K562 (cell line): Measurements from ENCODE around the gene SRRT. TPM values are rescaled to one million over a fixed set of nuclear protein-coding genes. Genes with fewer than 3 reads are reported as not detected.

Source experiments
- ATAC-seq: fragments of 200-7000 bp; cut with Tn5 transposase; 3 replicates; pipeline ENCODE4 v1.9.1; 2020; ENCODE audit warnings: moderate library complexity
- BruUV-seq: library from RNA; stranded (reverse); fragments of 400-500 nt; replicated peaks from 2 replicates; lab custom pipeline; 2021; lab: Mats Ljungman, UMichigan
- CTCF ChIA-PET: fragments of 300-600 bp; formaldehyde crosslinking; extraction: SDS; loops from one replicate; lab custom pipeline; 2021; ENCODE audit warnings: low intra/inter-chr PET ratio; lab: Yijun Ruan, JAX
- POLR2A ChIA-PET: fragments of 300-600, 350-650 bp; sonication (Branson Sonifier 250); formaldehyde crosslinking; extraction: SDS; loops from one replicate; lab custom pipeline; 2021; ENCODE audit warnings: antibody characterized with exemption, inconsistent platforms; lab: Yijun Ruan, JAX
- DNase-seq, 4 experiments: peaks; one replicate each; pipeline versions ENCODE4 v3.0.0 to v3.0.0-alpha.2; 2011 to 2018; ENCODE audit warnings: low spot score in 3 of 4, mixed read lengths in 3 of 4; ENCODE audit errors: extremely low read depth in 1 of 4
- FAIRE-seq: peaks from 2 replicates; lab custom pipeline; 2011; peaks lifted over from hg19 to GRCh38; lab: Jason Lieb, UNC
- H2AFZ ChIP-seq: 2 replicates; pipeline ENCODE4 v1.6.0; 2011; ENCODE audit warnings: low read depth, low read length, control low read depth, inconsistent platforms
- H3K27ac ChIP-seq: fragments of 200-600 bp; 3 replicates; pipeline ENCODE4 v1.8.0; 2011; ENCODE audit warnings: low read depth, mild to moderate bottlenecking, control low read depth, inconsistent platforms, low read length, moderate library complexity, mixed read lengths; ENCODE audit errors: extremely low read depth
- H3K27me3 ChIP-seq, 2 experiments: fragments of 300-600 bp in 1 of 2; 2 replicates in 1 of 2; 3 replicates in 1 of 2; pipeline versions ENCODE4 v1.6.0 to v1.8.0; 2011; ENCODE audit warnings: inconsistent platforms in 2 of 2, low read length in 2 of 2, mild to moderate bottlenecking in 1 of 2, mixed read lengths in 1 of 2, moderate library complexity in 1 of 2; ENCODE audit not compliant: control insufficient read depth in 2 of 2, insufficient read depth in 2 of 2
- H3K36me3 ChIP-seq: fragments of 300-600 bp; 3 replicates; pipeline ENCODE4 v1.8.0; 2011; ENCODE audit warnings: mild to moderate bottlenecking, low read length, inconsistent platforms; ENCODE audit not compliant: control insufficient read depth, insufficient read depth
- H3K4me1 ChIP-seq, 2 experiments: fragments of 200-600 bp in 1 of 2; replicated peaks in 1 of 2; 2 replicates in 1 of 2; 3 replicates in 1 of 2; pipeline versions ENCODE4 v1.5.1 to v1.8.0; 2011; ENCODE audit warnings: inconsistent platforms in 2 of 2, low read length in 2 of 2, mild to moderate bottlenecking in 1 of 2, mixed read lengths in 1 of 2, moderate library complexity in 1 of 2; ENCODE audit not compliant: control insufficient read depth in 2 of 2, insufficient read depth in 2 of 2
- H3K4me2 ChIP-seq: 2 replicates; pipeline ENCODE4 v1.6.1; 2011; ENCODE audit warnings: low read length, control low read depth, inconsistent platforms, mixed read lengths; ENCODE audit not compliant: insufficient read depth
- H3K4me3 ChIP-seq: fragments of 200-600 bp; sonication (generic), shearing (Covaris generic); 2 replicates; pipeline ENCODE4 v1.5.1; 2016; ENCODE audit warnings: control low read depth, inconsistent platforms
- H3K79me2 ChIP-seq: fragments of 200-600 bp; 3 replicates; pipeline ENCODE4 v1.8.0; 2011; ENCODE audit warnings: low read length, inconsistent platforms; ENCODE audit not compliant: control insufficient read depth, insufficient read depth
- H3K9ac ChIP-seq, 2 experiments: 2 replicates each; pipeline versions ENCODE4 v1.6.0 to v1.6.1; 2011; ENCODE audit warnings: low read depth in 2 of 2, low read length in 2 of 2, control low read depth in 1 of 2, inconsistent platforms in 1 of 2, mild to moderate bottlenecking in 1 of 2, mixed read lengths in 1 of 2; ENCODE audit not compliant: insufficient read depth in 1 of 2
- H3K9me1 ChIP-seq: one replicate; pipeline ENCODE4 v1.6.0; 2011; ENCODE audit warnings: inconsistent platforms, mild to moderate bottlenecking, low read length, moderate library complexity; ENCODE audit not compliant: control insufficient read depth, insufficient read depth
- H3K9me3 ChIP-seq: replicated peaks from 2 replicates; pipeline ENCODE4 v1.5.1; 2011; ENCODE audit warnings: low read depth, low read length, inconsistent platforms; ENCODE audit not compliant: control insufficient read depth, insufficient read depth
- H4K20me1 ChIP-seq: replicated peaks from 2 replicates; pipeline ENCODE4 v1.6.1; 2011; ENCODE audit warnings: low read length, inconsistent platforms, mixed read lengths; ENCODE audit not compliant: control insufficient read depth, insufficient read depth
- CBX2 ChIP-seq: fragments of 200-600 bp; sonication (generic); IDR thresholded peaks from one replicate; pipeline ENCODE4 v1.6.1; 2012; ENCODE audit warnings: mild to moderate bottlenecking, low read length, inconsistent platforms; ENCODE audit not compliant: insufficient read depth, poor library complexity, severe bottlenecking
- FOXJ2 ChIP-seq: fragments of 200-800 bp; sonication (Bioruptor generic); IDR thresholded peaks from 2 replicates; pipeline ENCODE4 v1.6.1; 2016; ENCODE audit warnings: missing genetic modification characterization, missing compliant biosample characterization
- MNT ChIP-seq, 2 experiments: fragments of 450-650 bp; conservative IDR thresholded peaks; 2 replicates each; pipeline ENCODE4 v1.6.1; 2017; ENCODE audit warnings: mild to moderate bottlenecking in 2 of 2, moderate library complexity in 2 of 2
- RBM25 ChIP-seq: fragments of 200-400 bp; formaldehyde crosslinking; IDR thresholded peaks from 2 replicates; pipeline ENCODE4 v1.6.1; 2018; ENCODE audit warnings: low read length, low read depth, moderate library complexity; ENCODE audit not compliant: severe bottlenecking
- SPI1 ChIP-seq: IDR thresholded peaks from 2 replicates; pipeline ENCODE4 v1.6.1; 2011; ENCODE audit warnings: low read depth, low read length, control low read depth, borderline replicate concordance
- STAT5A ChIP-seq: IDR thresholded peaks from 2 replicates; pipeline ENCODE4 v1.6.1; 2012; ENCODE audit warnings: low read length, inconsistent platforms, borderline replicate concordance
- ZKSCAN3 ChIP-seq: fragments of 250-450 bp; sonication (Bioruptor Pico); IDR thresholded peaks from 2 replicates; pipeline ENCODE4 v1.4.0; 2020
- WGBS: fragments of 100-300 bp; shearing (Covaris generic); methylation state at CpG from one replicate; pipeline ENCODE4 v1.1.6; 2016; ENCODE audit warnings: low coverage, mixed read lengths; ENCODE audit not compliant: insufficient coverage; ENCODE audit errors: missing lambda C conversion rate; 5-methylcytosine and 5-hydroxymethylcytosine counted together
- in situ Hi-C: fragments of 300-500 bp; cut with MboI; formaldehyde crosslinking; loops from 4 replicates; pipeline ENCODE4 v1.15.0; 2018; ENCODE audit warnings: inconsistent platforms, mixed read lengths
- intact Hi-C: fragments of 100-400 bp; cut with micrococcal nuclease; formaldehyde crosslinking; loops from 2 replicates; pipeline ENCODE4 v1.14.2; 2022
- polyA plus RNA-seq, 8 experiments: library from polyadenylated mRNA; depleted of rRNA in 4 of 8; stranded (reverse) in 5 of 8; unstranded in 3 of 8; fragments of >200 nt; fragmentation: Nextera tagmentation in 2 of 8; fragmentation: Illumina TruSeq in 1 of 8; extraction: Ambion mirVana in 2 of 8; extraction: Trizol in 1 of 8; gene quantifications; 2 replicates each; pipeline versions ENCODE4 v1.2.1 to v1.2.3, GENCODE V29; 2011 to 2014; ENCODE audit warnings: inconsistent platforms in 1 of 8, missing spikeins in 1 of 8
- total RNA-seq, 7 experiments: library from RNA; depleted of rRNA in 6 of 7; stranded (reverse); fragments of >200 nt in 6 of 7; fragmentation: Illumina TruSeq in 2 of 7; extraction: Trizol in 2 of 7; gene quantifications; 2 replicates each; pipeline versions ENCODE4 v1.2.1 to v1.2.3, GENCODE V29; 2011 to 2021; ENCODE audit warnings: low replicate concordance in 1 of 7

Gene SRRT
- total and polyA plus RNA-seq, 9 of the 15 experiments (the other 6 are each of a cell fraction or from before 2014, with no cell fraction given) = 10.3 to 263 (median 84.4) TPM

- no peak overlapping the region for H3K9ac ChIP-seq
- POLR2A ChIA-PET = no interaction called here
- FAIRE-seq (no peak), DNase-seq (no peak)
- WGBS = 69% methylated on average over 4 of the region's 4 CpGs
- peaks cover 12 to 47% of the 10 kb centered on the region in 2 experiments; a peak in 4 of 5 replicates for H3K4me1 ChIP-seq
- H3K36me3 ChIP-seq = no peaks in the 10 kb centered on the region; the same call in 2 of the 3 replicates
- H3K27me3 ChIP-seq = no peaks in the 10 kb centered on the region
- no peak overlapping the region for H3K4me3 ChIP-seq
- peak; percentile 80 for TF ChIP-seq RBM25
- TF ChIP-seq MNT (conservative IDR thresholded peaks at IDR 0.05) = no peak
- TF ChIP-seq SPI1 = no peak
- no peak for TF ChIP-seq STAT5A
- no peak for TF ChIP-seq FOXJ2 (tag)
- TF ChIP-seq CBX2 = no peak
- no peak for TF ChIP-seq ZKSCAN3 (CRISPR knock-in tag)
- TF ChIP-seq, all 486 proteins: peak for 1
- Histone ChIP-seq H3K9me1 (no peaks in the 10 kb centered on the region), H3K9me3 (no peaks in the 10 kb centered on the region), H3K27ac (no peak overlapping the region), H2AFZ (no peak overlapping the region), H3K79me2 (peaks cover 34% of the 10 kb centered on the region), H4K20me1 (peaks cover 4% of the 10 kb centered on the region; the same call in 1 of the 2 replicates), H3K4me2 (no peak overlapping the region)
- in situ Hi-C loops (no loop called here), intact Hi-C loops (no loop called here)
- no TSS peak for BruUV-seq
- CTCF ChIA-PET = no interaction called here
- ATAC-seq = no peak
Observed at GRCh38 chr7:100830396-100830795, 44.5 kb upstream of the SRRT start.
